MM.1S (cell line): ENCODE data around the gene DAB1.

Experiments
- EZH2 ChIP-seq: fragments of 300-600 bp; sonication (generic); optimal IDR thresholded peaks from 2 replicates; pipeline ENCODE3; 2017; ENCODE audit warnings: low read depth, mild to moderate bottlenecking, antibody characterized with exemption, low read length, mixed read lengths
- EZH2phosphoT487 ChIP-seq: fragments of 300-600 bp; sonication (generic); IDR thresholded peaks from 2 replicates; pipeline ENCODE4 v1.6.1; 2018; ENCODE audit warnings: antibody characterized with exemption, low read length
- TF ChIP-seq, protein P1 (sequence below): fragments of 300-600 bp; sonication (generic); IDR thresholded peaks from 2 replicates; pipeline ENCODE4 v1.5.1; 2016; ENCODE audit warnings: antibody characterized with exemption, low read length, mixed read lengths

GRCh38 chr1:57470036-57470435, 46.2 kb upstream of the DAB1 start:
- no peak for TF ChIP-seq EZH2phosphoT487
- TF ChIP-seq, protein P1, sequence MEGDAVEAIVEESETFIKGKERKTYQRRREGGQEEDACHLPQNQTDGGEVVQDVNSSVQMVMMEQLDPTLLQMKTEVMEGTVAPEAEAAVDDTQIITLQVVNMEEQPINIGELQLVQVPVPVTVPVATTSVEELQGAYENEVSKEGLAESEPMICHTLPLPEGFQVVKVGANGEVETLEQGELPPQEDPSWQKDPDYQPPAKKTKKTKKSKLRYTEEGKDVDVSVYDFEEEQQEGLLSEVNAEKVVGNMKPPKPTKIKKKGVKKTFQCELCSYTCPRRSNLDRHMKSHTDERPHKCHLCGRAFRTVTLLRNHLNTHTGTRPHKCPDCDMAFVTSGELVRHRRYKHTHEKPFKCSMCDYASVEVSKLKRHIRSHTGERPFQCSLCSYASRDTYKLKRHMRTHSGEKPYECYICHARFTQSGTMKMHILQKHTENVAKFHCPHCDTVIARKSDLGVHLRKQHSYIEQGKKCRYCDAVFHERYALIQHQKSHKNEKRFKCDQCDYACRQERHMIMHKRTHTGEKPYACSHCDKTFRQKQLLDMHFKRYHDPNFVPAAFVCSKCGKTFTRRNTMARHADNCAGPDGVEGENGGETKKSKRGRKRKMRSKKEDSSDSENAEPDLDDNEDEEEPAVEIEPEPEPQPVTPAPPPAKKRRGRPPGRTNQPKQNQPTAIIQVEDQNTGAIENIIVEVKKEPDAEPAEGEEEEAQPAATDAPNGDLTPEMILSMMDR, result no peak
- no peak for TF ChIP-seq EZH2
